ENCODE results near the gene PTPN6. TPM values are rescaled to one million over a fixed set of nuclear protein-coding genes. Genes with fewer than 3 reads are reported as not detected.
A peak's percentile ranks its signal among the peaks of the same experiment; 100 is the strongest.

PTPN6 gene
- total RNA-seq, 1 experiment from 2014 or later = not detected

- Histone ChIP-seq H3K9me3 (replicated peaks) (no peaks in the 10 kb centered on the region), H3K27me3 (replicated peaks) (no peaks in the 10 kb centered on the region), H3K4me3 (no peak overlapping the region), H3K36me3 (peaks cover 25% of the 10 kb centered on the region), H3K4me1 (replicated peaks) (no peaks in the 10 kb centered on the region), H3K27ac (no peak overlapping the region)
- DNase-seq (ENCODE audit: low read depth in 1 of 2, low spot score in 2 of 2) = peak in 1 of 2 experiments; percentile 18
Observed at GRCh38 chr12:6996040-6996441, 44.9 kb downstream of the PTPN6 start.

GRCh38 chr12:6998715-6999451 lies 47.7 kb downstream of the PTPN6 start:
- no peaks in the 10 kb centered on the region for H3K9me3 ChIP-seq (replicated peaks)
- no peak for DNase-seq (ENCODE audit: low read depth in 1 of 2, low spot score in 2 of 2)
- H3K4me1 ChIP-seq (replicated peaks) = no peaks in the 10 kb centered on the region
- H3K36me3 ChIP-seq = peaks cover 24% of the 10 kb centered on the region
- H3K27ac ChIP-seq = no peak overlapping the region
- no peaks in the 10 kb centered on the region for H3K27me3 ChIP-seq (replicated peaks)
- no peak overlapping the region for H3K4me3 ChIP-seq

- no peaks in the 10 kb centered on the region for H3K9me3 ChIP-seq (replicated peaks)
- H3K4me3 ChIP-seq = no peak overlapping the region
- H3K27ac ChIP-seq = no peak overlapping the region
- H3K36me3 ChIP-seq = peaks cover 29% of the 10 kb centered on the region
- H3K4me1 ChIP-seq (replicated peaks) = no peaks in the 10 kb centered on the region
- no peak for DNase-seq (ENCODE audit: low read depth in 1 of 2, low spot score in 2 of 2)
- H3K27me3 ChIP-seq (replicated peaks) = no peaks in the 10 kb centered on the region
Observed at GRCh38 chr12:7001921-7002591, 50.9 kb downstream of the PTPN6 start.

GRCh38 chr12:7004287-7004803 lies 53.2 kb downstream of the PTPN6 start:
- no peaks in the 10 kb centered on the region for H3K27me3 ChIP-seq (replicated peaks)
- peaks cover 21% of the 10 kb centered on the region; the same call in 1 of the 2 replicates for H3K36me3 ChIP-seq

GRCh38 chr12:7004840-7005239 lies 53.7 kb downstream of the PTPN6 start:
- Histone ChIP-seq H3K36me3 (peaks cover 23% of the 10 kb centered on the region), H3K4me3 (no peak overlapping the region), H3K27ac (no peak overlapping the region), H3K4me1 (replicated peaks) (no peaks in the 10 kb centered on the region), H3K9me3 (replicated peaks) (no peaks in the 10 kb centered on the region), H3K27me3 (replicated peaks) (no peaks in the 10 kb centered on the region)
- no peak for DNase-seq (ENCODE audit: low read depth in 1 of 2, low spot score in 2 of 2)

More at GRCh38 chr12:7004287-7004803, 53.2 kb downstream of the PTPN6 start:
- no peak overlapping the region for H3K4me3 ChIP-seq
- no peak for DNase-seq (ENCODE audit: low read depth in 1 of 2, low spot score in 2 of 2)
- H3K4me1 ChIP-seq (replicated peaks) = no peaks in the 10 kb centered on the region
- H3K27ac ChIP-seq = no peak overlapping the region
- H3K9me3 ChIP-seq (replicated peaks) = no peaks in the 10 kb centered on the region

GRCh38 chr12:7005311-7005710 lies 54.2 kb downstream of the PTPN6 start:
- no peaks in the 10 kb centered on the region for H3K9me3 ChIP-seq (replicated peaks)
- H3K4me1 ChIP-seq (replicated peaks) = no peaks in the 10 kb centered on the region
- no peak for DNase-seq (ENCODE audit: low read depth in 1 of 2, low spot score in 2 of 2)
- no peak overlapping the region for H3K27ac ChIP-seq
- no peak overlapping the region for H3K4me3 ChIP-seq
- H3K27me3 ChIP-seq (replicated peaks) = no peaks in the 10 kb centered on the region
- peaks cover 23% of the 10 kb centered on the region for H3K36me3 ChIP-seq

- no peak overlapping the region for H3K27ac ChIP-seq
- no peaks in the 10 kb centered on the region for H3K27me3 ChIP-seq (replicated peaks)
- H3K9me3 ChIP-seq (replicated peaks) = no peaks in the 10 kb centered on the region
- H3K36me3 ChIP-seq = peaks cover 28% of the 10 kb centered on the region
- H3K4me1 ChIP-seq (replicated peaks) = no peaks in the 10 kb centered on the region
- H3K4me3 ChIP-seq = no peak overlapping the region
- no peak for DNase-seq (ENCODE audit: low read depth in 1 of 2, low spot score in 2 of 2)
Observed at GRCh38 chr12:7006639-7007038, 55.5 kb downstream of the PTPN6 start.

GRCh38 chr12:7008864-7009263 lies 57.7 kb downstream of the PTPN6 start:
- Histone ChIP-seq H3K9me3 (replicated peaks) (no peaks in the 10 kb centered on the region), H3K4me3 (no peak overlapping the region), H3K27ac (no peak overlapping the region), H3K27me3 (replicated peaks) (no peaks in the 10 kb centered on the region), H3K4me1 (replicated peaks) (no peaks in the 10 kb centered on the region), H3K36me3 (peaks cover 37% of the 10 kb centered on the region)
- no peak for DNase-seq (ENCODE audit: low read depth in 1 of 2, low spot score in 2 of 2)

GRCh38 chr12:7009512-7009911 lies 58.4 kb downstream of the PTPN6 start:
- Histone ChIP-seq H3K36me3 (peaks cover 37% of the 10 kb centered on the region), H3K27ac (no peak overlapping the region), H3K4me3 (no peak overlapping the region), H3K9me3 (replicated peaks) (no peaks in the 10 kb centered on the region), H3K4me1 (replicated peaks) (no peaks in the 10 kb centered on the region), H3K27me3 (replicated peaks) (no peaks in the 10 kb centered on the region)
- no peak for DNase-seq (ENCODE audit: low read depth in 1 of 2, low spot score in 2 of 2)

Other genes starting within 250 kb of the PTPN6 start
- 80.2 and 82.4 TPM in 2 replicates for gene COPS7A, start 227.3 kb upstream of the PTPN6 start, total RNA-seq (2014; rRNA removed; shearing (Covaris generic))
- gene MLF2, start 198.2 kb upstream of the PTPN6 start, total RNA-seq (2014; rRNA removed; shearing (Covaris generic)) = 171 and 243 TPM in 2 replicates
- gene PTMS, start 185.0 kb upstream of the PTPN6 start, total RNA-seq (2014; rRNA removed; shearing (Covaris generic)) = 243 and 442 TPM in 2 replicates
- gene LAG3, start 178.8 kb upstream of the PTPN6 start, total RNA-seq (2014; rRNA removed; shearing (Covaris generic)) = 0.13 and 0.47 TPM in 2 replicates
- not detected in 2 replicates for gene CD4, start 161.8 kb upstream of the PTPN6 start, total RNA-seq (2014; rRNA removed; shearing (Covaris generic))
- 0.16 TPM in 1 of 2 replicates, not detected in the other for gene GPR162, start 129.5 kb upstream of the PTPN6 start, total RNA-seq (2014; rRNA removed; shearing (Covaris generic))
- gene P3H3, start 122.9 kb upstream of the PTPN6 start, total RNA-seq (2014; rRNA removed; shearing (Covaris generic)) = 0.63 TPM in 1 of 2 replicates, not detected in the other
- gene GNB3, start 110.4 kb upstream of the PTPN6 start, total RNA-seq (2014; rRNA removed; shearing (Covaris generic)) = not detected in 2 replicates
- 143 and 156 TPM in 2 replicates for gene CDCA3, start 100.1 kb upstream of the PTPN6 start, total RNA-seq (2014; rRNA removed; shearing (Covaris generic))
- gene USP5, start 99.2 kb upstream of the PTPN6 start, total RNA-seq (2014; rRNA removed; shearing (Covaris generic)) = 121 and 150 TPM in 2 replicates
- 1,911 and 2,129 TPM in 2 replicates for gene TPI1, start 83.8 kb upstream of the PTPN6 start, total RNA-seq (2014; rRNA removed; shearing (Covaris generic))
- 14.1 and 16.2 TPM in 2 replicates for gene SPSB2, start 78.1 kb upstream of the PTPN6 start, total RNA-seq (2014; rRNA removed; shearing (Covaris generic))
- gene LRRC23, start 46.5 kb upstream of the PTPN6 start, total RNA-seq (2014; rRNA removed; shearing (Covaris generic)) = 12.2 and 20.0 TPM in 2 replicates
- gene ENO2, start 36.8 kb upstream of the PTPN6 start, total RNA-seq (2014; rRNA removed; shearing (Covaris generic)) = 5.3 and 7.1 TPM in 2 replicates
- gene ATN1, start 23.4 kb upstream of the PTPN6 start, total RNA-seq (2014; rRNA removed; shearing (Covaris generic)) = 6.0 and 7.2 TPM in 2 replicates
- gene RNU7-1, start 7.5 kb upstream of the PTPN6 start, total RNA-seq (2014; rRNA removed; shearing (Covaris generic)) = not detected in 2 replicates
- gene C12orf57, start 7.3 kb upstream of the PTPN6 start, total RNA-seq (2014; rRNA removed; shearing (Covaris generic)) = 331 and 408 TPM in 2 replicates
- 254 and 334 TPM in 2 replicates for gene PHB2, start 19.3 kb downstream of the PTPN6 start, total RNA-seq (2014; rRNA removed; shearing (Covaris generic))
- 60.7 and 65.8 TPM in 2 replicates for gene EMG1, start 19.6 kb downstream of the PTPN6 start, total RNA-seq (2014; rRNA removed; shearing (Covaris generic))
- gene LPCAT3, start 67.1 kb downstream of the PTPN6 start, total RNA-seq (2014; rRNA removed; shearing (Covaris generic)) = 8.3 and 19.2 TPM in 2 replicates
- 21.2 and 35.0 TPM in 2 replicates for gene C1S, start 109.4 kb downstream of the PTPN6 start, total RNA-seq (2014; rRNA removed; shearing (Covaris generic))
- gene C1R, start 141.1 kb downstream of the PTPN6 start, total RNA-seq (2014; rRNA removed; shearing (Covaris generic)) = 36.1 and 45.7 TPM in 2 replicates
- gene C1RL, start 157.9 kb downstream of the PTPN6 start, total RNA-seq (2014; rRNA removed; shearing (Covaris generic)) = 0.63 and 2.5 TPM in 2 replicates
- gene RBP5, start 177.5 kb downstream of the PTPN6 start, total RNA-seq (2014; rRNA removed; shearing (Covaris generic)) = not detected in 2 replicates
- 0.82 TPM in 1 of 2 replicates, not detected in the other for gene CLSTN3, start 179.0 kb downstream of the PTPN6 start, total RNA-seq (2014; rRNA removed; shearing (Covaris generic))
- gene PEX5, start 238.3 kb downstream of the PTPN6 start, total RNA-seq (2014; rRNA removed; shearing (Covaris generic)) = 18.7 and 24.8 TPM in 2 replicates